ENCODE results near the gene MARS1.

DNA sequence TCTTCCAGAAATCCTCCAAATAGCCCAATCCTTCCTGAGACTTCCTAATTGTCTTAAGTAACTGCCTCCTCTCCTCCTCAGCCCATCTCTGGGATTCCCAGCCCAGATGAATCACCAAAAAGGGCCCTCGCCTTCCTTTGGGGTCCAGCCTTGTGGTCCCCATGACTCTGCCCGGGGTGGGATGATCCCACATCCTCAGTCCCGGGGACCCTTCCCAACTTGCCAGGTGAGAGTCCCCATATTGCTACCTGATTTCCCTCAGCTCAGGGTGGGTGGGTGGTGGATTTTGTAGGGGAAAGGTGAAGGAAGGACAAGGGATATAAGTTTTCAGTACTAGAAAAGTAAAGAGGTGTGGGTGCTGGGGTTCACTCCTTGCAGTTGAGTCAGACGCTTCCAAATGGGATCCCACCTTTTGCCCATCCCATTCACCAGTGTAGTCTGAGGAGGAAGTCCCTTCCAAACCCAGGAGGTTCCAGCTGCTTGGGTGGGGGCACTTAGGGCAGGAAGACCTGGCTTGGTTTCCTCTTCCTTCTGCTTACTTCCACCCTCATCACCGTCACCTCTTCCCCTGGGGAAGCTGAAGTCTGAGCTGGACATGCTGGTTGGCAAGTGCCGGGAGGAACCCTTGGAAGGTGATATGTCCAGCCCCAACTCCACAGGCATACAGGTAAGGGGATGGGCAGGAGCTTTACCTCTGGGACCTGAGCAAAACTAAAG lies 22.7 kb upstream of the MARS1 start:
- TF ChIP-seq, protein P1, sequence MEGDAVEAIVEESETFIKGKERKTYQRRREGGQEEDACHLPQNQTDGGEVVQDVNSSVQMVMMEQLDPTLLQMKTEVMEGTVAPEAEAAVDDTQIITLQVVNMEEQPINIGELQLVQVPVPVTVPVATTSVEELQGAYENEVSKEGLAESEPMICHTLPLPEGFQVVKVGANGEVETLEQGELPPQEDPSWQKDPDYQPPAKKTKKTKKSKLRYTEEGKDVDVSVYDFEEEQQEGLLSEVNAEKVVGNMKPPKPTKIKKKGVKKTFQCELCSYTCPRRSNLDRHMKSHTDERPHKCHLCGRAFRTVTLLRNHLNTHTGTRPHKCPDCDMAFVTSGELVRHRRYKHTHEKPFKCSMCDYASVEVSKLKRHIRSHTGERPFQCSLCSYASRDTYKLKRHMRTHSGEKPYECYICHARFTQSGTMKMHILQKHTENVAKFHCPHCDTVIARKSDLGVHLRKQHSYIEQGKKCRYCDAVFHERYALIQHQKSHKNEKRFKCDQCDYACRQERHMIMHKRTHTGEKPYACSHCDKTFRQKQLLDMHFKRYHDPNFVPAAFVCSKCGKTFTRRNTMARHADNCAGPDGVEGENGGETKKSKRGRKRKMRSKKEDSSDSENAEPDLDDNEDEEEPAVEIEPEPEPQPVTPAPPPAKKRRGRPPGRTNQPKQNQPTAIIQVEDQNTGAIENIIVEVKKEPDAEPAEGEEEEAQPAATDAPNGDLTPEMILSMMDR (conservative IDR thresholded peaks at IDR 0.05 in 1 of 2, IDR thresholded peaks at IDR 0.05 in 1 of 2; ENCODE audit: low read depth in 1 of 2, low read length in 2 of 2), result no peak
- TF ChIP-seq EZH2 (IDR thresholded peaks at IDR 0.05; ENCODE audit: low read length, missing control alignments), result no peak
